Type B pancreatic cell (in vitro differentiated cells): ENCODE results near the gene SLC7A1. TPM values are rescaled to one million over a fixed set of nuclear protein-coding genes. Genes with fewer than 3 reads are reported as not detected.

Experiments used
- DNase-seq: peaks from one replicate; pipeline ENCODE4 v3.0.0; 2021; ENCODE audit warnings: mixed read lengths; ENCODE audit not compliant: unreplicated experiment; ENCODE audit errors: extremely low spot score
- H3K27ac Mint-ChIP-seq: 2 replicates; pipeline ENCODE4 v1.8.0; 2021; ENCODE audit warnings: mild to moderate bottlenecking, mixed read lengths
- H3K27me3 Mint-ChIP-seq: 2 replicates; pipeline ENCODE4 v1.8.0; 2021; ENCODE audit warnings: mixed read lengths
- H3K36me3 Mint-ChIP-seq: 2 replicates; pipeline ENCODE4 v1.8.0; 2021; ENCODE audit warnings: mixed read lengths
- H3K4me1 Mint-ChIP-seq: one replicate; pipeline ENCODE4 v1.8.0; 2021; ENCODE audit warnings: mixed read lengths; ENCODE audit not compliant: unreplicated experiment
- H3K4me3 Mint-ChIP-seq: 2 replicates; pipeline ENCODE4 v1.8.0; 2021; ENCODE audit warnings: mild to moderate bottlenecking, mixed read lengths
- H3K9me3 Mint-ChIP-seq: 2 replicates; pipeline ENCODE4 v1.8.0; 2021; ENCODE audit warnings: mixed read lengths
- CTCF ChIP-seq: fragments of 200-600 bp; sonication (generic); conservative IDR thresholded peaks from 2 replicates; pipeline ENCODE4 v1.5.0; 2021; ENCODE audit warnings: antibody characterized with exemption, mild to moderate bottlenecking
- total RNA-seq: library from RNA; stranded (reverse); gene quantifications from 2 replicates; pipeline ENCODE4 v1.2.1, GENCODE V29; 2021; ENCODE audit warnings: low replicate concordance

The SLC7A1 gene
- total RNA-seq, 1 donor from 2014 or later: 42.1 TPM

- H3K9me3 Mint-ChIP-seq: no peaks in the 10 kb centered on the region
- H3K27me3 Mint-ChIP-seq: no peaks in the 10 kb centered on the region
- H3K36me3 Mint-ChIP-seq: peaks cover 27% of the 10 kb centered on the region
- no peak for TF ChIP-seq CTCF
- DNase-seq: no peak
- H3K4me3 Mint-ChIP-seq: no peak overlapping the region
- no peaks in the 10 kb centered on the region for H3K4me1 Mint-ChIP-seq
- no peak overlapping the region for H3K27ac Mint-ChIP-seq
Measured at GRCh38 chr13:29556742-29557141, 38.7 kb downstream of the SLC7A1 start.

GRCh38 chr13:29551214-29551613 is 44.3 kb downstream of the SLC7A1 start:
- DNase-seq: no peak
- Mint-ChIP-seq H3K27ac (no peak overlapping the region), H3K4me1 (peaks cover 9% of the 10 kb centered on the region), H3K36me3 (peaks cover 41% of the 10 kb centered on the region), H3K27me3 (no peaks in the 10 kb centered on the region), H3K9me3 (no peaks in the 10 kb centered on the region), H3K4me3 (no peak overlapping the region)
- TF ChIP-seq CTCF: no peak

- Mint-ChIP-seq H3K27me3 (no peaks in the 10 kb centered on the region), H3K4me3 (no peak overlapping the region), H3K36me3 (peaks cover 41% of the 10 kb centered on the region), H3K9me3 (no peaks in the 10 kb centered on the region), H3K4me1 (peaks cover 9% of the 10 kb centered on the region), H3K27ac (no peak overlapping the region)
- no peak for TF ChIP-seq CTCF
- no peak for DNase-seq
Measured at GRCh38 chr13:29550430-29550988, 45.0 kb downstream of the SLC7A1 start.

- H3K27me3 Mint-ChIP-seq: no peaks in the 10 kb centered on the region
- no peaks in the 10 kb centered on the region for H3K9me3 Mint-ChIP-seq
- no peak for DNase-seq
- H3K4me3 Mint-ChIP-seq: no peak overlapping the region
- H3K36me3 Mint-ChIP-seq: peaks cover 33% of the 10 kb centered on the region
- TF ChIP-seq CTCF: no peak
- H3K4me1 Mint-ChIP-seq: peaks cover 9% of the 10 kb centered on the region
- peak overlapping the region; percentile 53 for H3K27ac Mint-ChIP-seq
Measured at GRCh38 chr13:29548722-29549121, 46.8 kb downstream of the SLC7A1 start.

- Mint-ChIP-seq H3K27me3 (no peaks in the 10 kb centered on the region), H3K9me3 (no peaks in the 10 kb centered on the region), H3K27ac (no peak overlapping the region), H3K36me3 (peaks cover 22% of the 10 kb centered on the region), H3K4me3 (no peak overlapping the region), H3K4me1 (peaks cover 9% of the 10 kb centered on the region)
- no peak for TF ChIP-seq CTCF
- DNase-seq: no peak
Measured at GRCh38 chr13:29547153-29547552, 48.3 kb downstream of the SLC7A1 start.

GRCh38 chr13:29546662-29547061 is 48.8 kb downstream of the SLC7A1 start:
- Mint-ChIP-seq H3K27ac (no peak overlapping the region), H3K36me3 (peaks cover 18% of the 10 kb centered on the region)
- no peak for TF ChIP-seq CTCF

More at GRCh38 chr13:29546662-29547061, 48.8 kb downstream of the SLC7A1 start:
- Mint-ChIP-seq H3K4me3 (no peak overlapping the region), H3K9me3 (no peaks in the 10 kb centered on the region), H3K4me1 (peaks cover 9% of the 10 kb centered on the region), H3K27me3 (no peaks in the 10 kb centered on the region)
- no peak for DNase-seq
